GM12873 (cell line): Measurements from ENCODE around the gene GOLM1.

ENCODE experiments used
- TF ChIP-seq, protein P1 (sequence below): IDR thresholded peaks from 2 replicates; pipeline ENCODE4 v1.5.1; 2012; ENCODE audit warnings: low read depth, mild to moderate bottlenecking, moderate library complexity, low read length, control low read depth; ENCODE audit not compliant: insufficient read depth; ENCODE audit errors: missing control alignments

GOLM1 gene

DNA sequence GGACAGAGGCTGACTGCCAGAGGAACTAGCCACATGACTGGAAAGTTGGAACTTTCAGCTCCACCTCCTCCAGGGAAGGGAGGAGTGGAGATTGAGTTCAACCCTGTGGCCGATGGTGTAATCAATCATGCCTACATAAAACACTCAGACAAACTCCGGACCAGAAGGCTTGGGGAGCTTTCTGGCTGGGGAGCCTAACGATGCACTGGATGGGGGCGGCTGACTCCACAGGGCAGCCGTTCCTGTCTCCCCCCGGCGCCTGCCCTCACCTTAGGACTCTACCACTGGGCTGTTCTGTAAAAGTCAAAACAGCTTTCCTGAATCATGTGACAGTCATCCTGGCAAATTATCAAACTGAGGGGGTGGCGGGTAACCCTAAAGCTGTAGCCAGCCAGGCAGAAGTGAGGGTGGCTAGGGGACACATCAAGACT, 58.0 kb downstream of the GOLM1 start:
- TF ChIP-seq, protein P1, sequence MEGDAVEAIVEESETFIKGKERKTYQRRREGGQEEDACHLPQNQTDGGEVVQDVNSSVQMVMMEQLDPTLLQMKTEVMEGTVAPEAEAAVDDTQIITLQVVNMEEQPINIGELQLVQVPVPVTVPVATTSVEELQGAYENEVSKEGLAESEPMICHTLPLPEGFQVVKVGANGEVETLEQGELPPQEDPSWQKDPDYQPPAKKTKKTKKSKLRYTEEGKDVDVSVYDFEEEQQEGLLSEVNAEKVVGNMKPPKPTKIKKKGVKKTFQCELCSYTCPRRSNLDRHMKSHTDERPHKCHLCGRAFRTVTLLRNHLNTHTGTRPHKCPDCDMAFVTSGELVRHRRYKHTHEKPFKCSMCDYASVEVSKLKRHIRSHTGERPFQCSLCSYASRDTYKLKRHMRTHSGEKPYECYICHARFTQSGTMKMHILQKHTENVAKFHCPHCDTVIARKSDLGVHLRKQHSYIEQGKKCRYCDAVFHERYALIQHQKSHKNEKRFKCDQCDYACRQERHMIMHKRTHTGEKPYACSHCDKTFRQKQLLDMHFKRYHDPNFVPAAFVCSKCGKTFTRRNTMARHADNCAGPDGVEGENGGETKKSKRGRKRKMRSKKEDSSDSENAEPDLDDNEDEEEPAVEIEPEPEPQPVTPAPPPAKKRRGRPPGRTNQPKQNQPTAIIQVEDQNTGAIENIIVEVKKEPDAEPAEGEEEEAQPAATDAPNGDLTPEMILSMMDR: no peak

DNA sequence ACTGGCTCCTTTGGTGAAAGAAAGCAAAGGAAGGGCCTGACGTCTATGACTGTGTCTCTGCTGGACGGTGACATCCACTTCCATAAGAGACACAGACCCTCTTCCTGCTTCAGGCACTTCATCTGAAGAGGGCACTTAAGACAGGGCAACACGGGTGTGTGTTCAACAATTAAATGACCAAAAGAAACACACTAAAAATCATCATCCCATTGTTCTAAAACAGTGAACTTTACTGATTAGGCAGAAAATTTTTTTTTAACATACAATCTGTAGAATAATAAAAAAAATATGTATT, 58.5 kb downstream of the GOLM1 start:
- TF ChIP-seq, protein P1: no peak

DNA sequence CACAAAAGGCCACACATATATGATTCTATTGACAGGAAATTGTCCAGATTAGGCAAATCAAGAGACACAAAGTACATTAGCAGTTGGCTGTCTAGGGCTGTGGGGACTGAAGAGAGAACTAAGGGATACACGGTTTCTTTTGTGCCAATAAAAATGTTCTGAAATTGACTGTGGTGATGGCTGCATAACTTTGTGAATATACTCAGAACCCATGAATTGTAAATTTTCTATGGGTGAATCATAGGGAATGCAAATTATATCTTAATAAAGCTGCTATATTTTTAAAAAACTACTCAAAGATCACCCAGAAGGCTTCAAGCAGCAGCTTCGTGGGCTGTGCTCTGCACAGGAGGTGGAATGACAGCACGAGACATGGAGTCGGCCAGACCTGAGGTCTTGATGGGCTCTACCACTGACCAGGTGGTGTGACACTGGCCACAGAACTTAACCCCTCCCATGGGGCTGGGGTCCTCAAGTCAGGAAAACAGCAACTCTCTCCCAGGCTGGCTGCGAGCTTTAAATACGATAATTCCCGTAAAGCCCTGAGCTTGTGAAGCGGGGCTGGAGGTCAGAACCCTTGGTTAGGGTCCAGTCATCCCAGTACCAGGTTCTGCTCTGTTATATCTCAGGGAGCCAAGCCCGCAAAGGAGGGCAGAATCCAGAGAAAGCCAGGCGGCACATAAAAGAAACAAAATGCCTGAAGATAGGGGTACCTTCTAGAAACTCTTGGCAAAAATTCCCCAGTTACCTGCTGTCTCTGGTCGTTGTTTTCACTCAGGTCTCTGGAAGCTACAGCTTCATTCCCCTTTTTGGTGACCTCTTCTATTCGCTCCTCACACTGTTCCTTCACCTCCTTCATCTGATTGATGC, 59.1 kb downstream of the GOLM1 start:
- TF ChIP-seq, protein P1: no peak

DNA sequence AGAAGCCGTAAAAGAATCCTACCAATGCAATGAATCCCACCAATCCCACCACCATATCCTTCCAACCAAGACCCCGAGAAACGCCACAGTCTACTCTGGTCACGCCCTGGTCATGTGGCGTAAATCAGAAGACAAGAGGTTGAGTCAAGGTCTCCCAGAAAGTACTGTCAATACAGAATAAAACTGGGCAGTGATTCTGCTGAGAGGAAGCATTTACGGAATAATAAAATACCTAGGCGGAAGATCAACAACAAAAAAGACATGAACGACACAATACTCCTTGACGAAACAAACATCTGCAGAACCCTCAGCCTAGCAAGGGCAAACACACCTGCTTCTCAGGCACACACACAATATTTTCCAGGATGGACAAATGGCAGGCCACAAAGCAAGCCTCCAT, 62.8 kb downstream of the GOLM1 start:
- TF ChIP-seq, protein P1: no peak

DNA sequence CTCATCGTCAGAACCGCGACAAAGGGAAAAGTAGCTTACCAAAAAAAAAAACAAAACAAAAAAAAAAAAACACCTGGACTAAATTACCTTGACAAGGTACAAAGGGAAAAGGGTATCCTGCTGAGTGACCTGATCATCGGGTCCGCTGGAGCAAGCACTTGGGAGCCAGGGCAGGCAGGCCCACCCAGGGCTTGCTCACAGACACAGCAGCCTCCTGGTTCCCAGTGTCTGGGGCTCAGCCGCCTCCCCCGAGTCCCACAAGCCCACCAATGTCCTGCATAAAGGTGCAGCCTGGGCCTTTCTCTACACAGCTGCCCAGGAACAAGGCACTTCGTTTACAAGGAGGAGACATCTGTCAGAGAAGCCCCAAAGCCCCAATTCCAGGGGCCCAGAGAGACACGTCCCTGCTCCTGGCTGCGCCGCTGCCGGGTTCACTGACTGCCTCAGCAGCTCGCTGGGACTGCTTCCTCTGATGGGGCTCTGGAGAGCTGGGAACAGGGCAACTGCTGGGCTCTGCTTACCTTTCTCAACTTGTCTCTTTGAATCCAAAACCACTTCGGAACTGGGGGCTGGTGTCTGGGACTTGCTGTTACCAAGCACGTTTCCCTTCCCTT, 63.4 kb downstream of the GOLM1 start:
- TF ChIP-seq, protein P1: no peak

DNA sequence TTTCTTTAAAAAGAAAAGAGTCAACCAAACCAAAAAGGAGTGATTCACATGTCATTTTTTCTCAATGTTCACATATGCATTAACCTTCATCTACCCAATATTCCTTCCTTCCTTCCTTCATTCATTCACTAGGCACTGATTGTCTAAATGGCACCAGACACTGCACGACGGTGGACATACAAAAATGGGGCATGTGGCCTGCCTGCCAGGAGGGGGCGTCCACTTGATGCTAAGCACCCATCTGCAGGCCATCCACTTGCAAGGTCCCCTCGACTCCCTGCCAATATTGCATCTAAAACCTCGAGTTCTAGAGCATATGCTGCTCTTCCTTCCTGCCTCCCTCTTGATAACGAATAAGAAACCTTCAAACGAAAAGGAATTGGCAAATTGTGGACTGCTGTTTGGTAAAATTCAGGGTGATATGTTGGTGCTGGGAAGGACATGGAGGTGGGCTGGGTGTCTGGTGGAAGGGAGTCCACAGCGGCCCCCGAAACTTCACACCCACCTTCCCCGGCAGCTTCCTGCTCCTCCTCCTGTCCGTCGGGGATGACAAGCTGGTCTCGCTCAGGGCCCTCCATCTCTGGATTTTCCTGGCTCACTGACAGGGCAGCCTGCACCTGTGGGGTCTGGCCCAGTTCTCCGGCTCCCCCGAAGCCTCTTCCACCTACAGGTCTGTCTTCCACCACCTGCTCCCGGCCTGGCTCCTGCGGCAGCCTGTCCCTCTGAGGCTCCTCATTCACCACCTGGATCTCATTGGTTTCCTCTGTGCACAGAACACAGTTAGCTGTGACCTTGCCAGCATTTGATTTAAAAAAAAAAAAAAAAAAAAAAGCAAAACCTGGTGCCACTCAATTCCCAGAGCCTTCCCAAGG, 64.3 kb downstream of the GOLM1 start:
- TF ChIP-seq, protein P1: peak; percentile 63

DNA sequence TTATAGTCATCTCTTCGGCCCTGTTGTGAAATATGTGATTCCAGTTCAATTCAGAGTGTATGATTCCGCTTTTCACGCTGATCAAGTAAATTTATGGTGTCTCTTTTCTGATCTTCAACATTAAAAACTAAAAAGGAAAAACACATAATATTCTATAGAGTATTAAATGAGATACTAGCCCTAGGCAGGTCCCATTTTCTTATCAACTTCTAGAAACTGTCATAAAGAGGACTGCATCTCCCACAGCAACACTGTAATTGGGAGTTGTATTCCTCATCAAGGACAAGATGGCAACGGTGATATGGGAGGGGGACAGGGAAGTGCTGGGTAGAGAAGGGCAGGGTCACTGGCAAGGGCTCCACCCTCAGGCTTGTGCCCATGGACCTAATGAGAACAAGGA, 71.6 kb downstream of the GOLM1 start:
- TF ChIP-seq, protein P1: no peak
